ENCODE results near the gene WEE2.

Gene WEE2

GRCh38 chr7:141706239-141707064 is 1.7 kb upstream of the WEE2 start:
- H3K4me3 ChIP-seq (ENCODE audit: low read depth, low read length): no peak overlapping the region
- DNase-seq (ENCODE audit: low read depth, low spot score): no peak
- POLR2A ChIA-PET: no interaction called here
- CTCF ChIA-PET: interaction anchor here (2.1 kb wide), 1 partner anchor 32 kb away, joined by 10 read pairs; the partner anchor contains the start of gene SSBP1
- no peak for TF ChIP-seq CTCF (IDR thresholded peaks at IDR 0.05; ENCODE audit: insufficient read depth, low read length, missing control alignments)

GRCh38 chr7:141709318-141709717 is 1.2 kb downstream of the WEE2 start:
- H3K4me3 ChIP-seq (ENCODE audit: low read depth, low read length): no peak overlapping the region
- ChIA-PET CTCF (interaction anchor here (1.0 to 1.6 kb wide), 3 partner anchors 28 to 76 kb away, joined by 3 to 6 read pairs (median 3); partner anchors contain the start of gene SSBP1), POLR2A (no interaction called here)
- no peak for TF ChIP-seq CTCF (IDR thresholded peaks at IDR 0.05; ENCODE audit: insufficient read depth, low read length, missing control alignments)
- no peak for DNase-seq (ENCODE audit: low read depth, low spot score)

GRCh38 chr7:141709749-141710148 is 1.6 kb downstream of the WEE2 start:
- DNase-seq (ENCODE audit: low read depth, low spot score): no peak
- ChIA-PET CTCF (interaction anchor here (1.0 to 1.6 kb wide), 3 partner anchors 28 to 76 kb away, joined by 3 to 6 read pairs (median 3); partner anchors contain the start of gene SSBP1), POLR2A (no interaction called here)
- H3K4me3 ChIP-seq (ENCODE audit: low read depth, low read length): no peak overlapping the region
- TF ChIP-seq CTCF (IDR thresholded peaks at IDR 0.05; ENCODE audit: insufficient read depth, low read length, missing control alignments): no peak

GRCh38 chr7:141710301-141710700 is 2.1 kb downstream of the WEE2 start:
- ChIA-PET CTCF (interaction anchor here (1.0 to 1.6 kb wide), 3 partner anchors 27 to 75 kb away, joined by 3 to 6 read pairs (median 3); partner anchors contain the start of gene SSBP1), POLR2A (no interaction called here)
- no peak overlapping the region for H3K4me3 ChIP-seq (ENCODE audit: low read depth, low read length)
- DNase-seq (ENCODE audit: low read depth, low spot score): no peak
- TF ChIP-seq CTCF (IDR thresholded peaks at IDR 0.05; ENCODE audit: insufficient read depth, low read length, missing control alignments): no peak

GRCh38 chr7:141712603-141713255 is 4.6 kb downstream of the WEE2 start:
- DNase-seq (ENCODE audit: low read depth, low spot score): no peak
- TF ChIP-seq CTCF (IDR thresholded peaks at IDR 0.05; ENCODE audit: insufficient read depth, low read length, missing control alignments): no peak
- POLR2A ChIA-PET: no interaction called here
- CTCF ChIA-PET: interaction anchor here (2.2 kb wide), 1 partner anchor 25 kb away, joined by 11 read pairs; the partner anchor contains the start of gene SSBP1
- no peak overlapping the region for H3K4me3 ChIP-seq (ENCODE audit: low read depth, low read length)

- H3K4me3 ChIP-seq (ENCODE audit: low read depth, low read length): no peak overlapping the region
- no peak for TF ChIP-seq CTCF (IDR thresholded peaks at IDR 0.05; ENCODE audit: insufficient read depth, low read length, missing control alignments)
- no peak for DNase-seq (ENCODE audit: low read depth, low spot score)
- ChIA-PET CTCF (interaction anchor here (2.2 kb wide), 1 partner anchor 24 kb away, joined by 11 read pairs; the partner anchor contains the start of gene SSBP1), POLR2A (no interaction called here)
Observed at GRCh38 chr7:141713890-141714289, 5.7 kb downstream of the WEE2 start.
